NOMO-1 treated with DMSO at 0.1 percent for 48 hours (cell line): Measurements from ENCODE around the gene APOL1.
"Not testable (repeated sequence)": the region's sequence is repeated elsewhere in the genome, so short reads cannot be mapped to it uniquely, and the experiment has no call there.

Source experiments
- DNase-seq: peaks from one replicate; lab custom pipeline; 2025; ENCODE audit not compliant: unreplicated experiment; lab: John Stamatoyannopoulos, UW

The APOL1 gene

GRCh38 chr22:36263886-36264664 lies 11.1 kb downstream of the APOL1 start:
- DNase-seq = not testable (repeated sequence)

GRCh38 chr22:36267058-36267457 lies 14.1 kb downstream of the APOL1 start:
- DNase-seq = no peak

GRCh38 chr22:36267896-36268485 lies 15.1 kb downstream of the APOL1 start:
- no peak for DNase-seq

GRCh38 chr22:36271231-36271630 lies 18.3 kb downstream of the APOL1 start:
- DNase-seq = not testable (repeated sequence)

- not testable (repeated sequence) for DNase-seq
Observed at GRCh38 chr22:36271951-36272350, 19.0 kb downstream of the APOL1 start.

- no peak for DNase-seq
Observed at GRCh38 chr22:36274531-36274930, 21.6 kb downstream of the APOL1 start.

GRCh38 chr22:36277482-36278291 lies 24.8 kb downstream of the APOL1 start:
- DNase-seq = peak; percentile 67

- peak; percentile 53 for DNase-seq
Observed at GRCh38 chr22:36279219-36279666, 26.3 kb downstream of the APOL1 start.

GRCh38 chr22:36280379-36280778 lies 27.4 kb downstream of the APOL1 start:
- DNase-seq = no peak

- DNase-seq = no peak
Observed at GRCh38 chr22:36281781-36282327, 28.9 kb downstream of the APOL1 start.

GRCh38 chr22:36282328-36282831 lies 29.4 kb downstream of the APOL1 start:
- no peak for DNase-seq

- no peak for DNase-seq
Observed at GRCh38 chr22:36284171-36284571, 31.2 kb downstream of the APOL1 start.

- no peak for DNase-seq
Observed at GRCh38 chr22:36285017-36285416, 32.1 kb downstream of the APOL1 start.

- DNase-seq = no peak
Observed at GRCh38 chr22:36285545-36285944, 32.6 kb downstream of the APOL1 start.

GRCh38 chr22:36286096-36286957 lies 33.4 kb downstream of the APOL1 start:
- peak; percentile 47 for DNase-seq

- no peak for DNase-seq
Observed at GRCh38 chr22:36287881-36288515, 35.1 kb downstream of the APOL1 start.

- DNase-seq = no peak
Observed at GRCh38 chr22:36288571-36289405, 35.9 kb downstream of the APOL1 start.

GRCh38 chr22:36289406-36289870 lies 36.5 kb downstream of the APOL1 start:
- DNase-seq = no peak

- DNase-seq = peak; percentile 4
Observed at GRCh38 chr22:36289948-36290371, 37.0 kb downstream of the APOL1 start.
